GM12878 (cell line): ENCODE data around the gene ADPRHL1. TPM values are rescaled to one million over a fixed set of nuclear protein-coding genes. Genes with fewer than 3 reads are reported as not detected.

Experiments used
- CEBPB ChIP-seq, 2 experiments: fragments of 150-350 bp in 1 of 2; IDR thresholded peaks; 2 replicates each; pipeline ENCODE4 v1.6.1; 2012 to 2014; ENCODE audit warnings: low read depth in 2 of 2, low read length in 2 of 2, borderline replicate concordance in 1 of 2, inconsistent platforms in 1 of 2
- CHD4 ChIP-seq: fragments of 200-600 bp; sonication (generic); IDR thresholded peaks from 2 replicates; pipeline ENCODE4 v1.6.1; 2016; ENCODE audit warnings: mild to moderate bottlenecking
- CREB1 ChIP-seq: IDR thresholded peaks from 2 replicates; pipeline ENCODE4 v1.6.1; 2012; ENCODE audit warnings: low read depth, mild to moderate bottlenecking, inconsistent platforms
- HDAC6 ChIP-seq: fragments of 200-600 bp; sonication (generic); IDR thresholded peaks from one replicate; pipeline ENCODE4 v1.8.0; 2017; ENCODE audit warnings: antibody characterized with exemption; ENCODE audit not compliant: unreplicated experiment
- NR2F1 ChIP-seq: fragments of 450-650 bp; conservative IDR thresholded peaks from 2 replicates; pipeline ENCODE4 v1.6.1; 2017; ENCODE audit warnings: mild to moderate bottlenecking
- POLR2AphosphoS2 ChIP-seq: IDR thresholded peaks from 2 replicates; pipeline ENCODE4 v1.6.1; 2011; ENCODE audit warnings: low read depth, mild to moderate bottlenecking, low read length, improper control_type of control experiment, moderate library complexity
- SMC3 ChIP-seq: IDR thresholded peaks from 2 replicates; pipeline ENCODE4 v1.6.1; 2011; ENCODE audit warnings: low read length, improper control_type of control experiment, borderline replicate concordance
- SP1 ChIP-seq: IDR thresholded peaks from one replicate; pipeline ENCODE4 v1.6.1; 2011; ENCODE audit warnings: low read depth, low read length
- ZZZ3 ChIP-seq: IDR thresholded peaks from 2 replicates; pipeline ENCODE4 v1.6.1; 2011; ENCODE audit warnings: low read depth; ENCODE audit not compliant: control insufficient read depth, insufficient read length
- polyA plus RNA-seq, 11 experiments: library from polyadenylated mRNA; depleted of rRNA in 4 of 11; unstranded in 6 of 11; stranded (reverse) in 5 of 11; fragments of >200 nt; fragmentation: Nextera tagmentation in 4 of 11; fragmentation: Illumina TruSeq in 1 of 11; extraction: Ambion mirVana in 4 of 11; extraction: Trizol in 1 of 11; gene quantifications; 1 replicate in 1 of 11; 2 replicates in 10 of 11; pipeline versions ENCODE4 v1.2.1 to v1.2.3, GENCODE V29; 2011 to 2016; ENCODE audit warnings: inconsistent platforms in 2 of 11, missing spikeins in 2 of 11, low read depth in 1 of 11
- total RNA-seq, 4 experiments: library from RNA; depleted of rRNA in 3 of 4; stranded (reverse); fragments of >200 nt in 3 of 4; fragmentation: Illumina TruSeq in 1 of 4; extraction: Trizol in 1 of 4; gene quantifications; 2 replicates each; pipeline versions ENCODE4 v1.2.1 to v1.2.3, GENCODE V29; 2013 to 2021
- TF ChIP-seq, protein P1 (sequence below): fragments of 150-350 bp; IDR thresholded peaks from 2 replicates; pipeline ENCODE4 v1.6.1; 2016; ENCODE audit warnings: low read depth, low read length
- TF ChIP-seq, protein P2 (sequence below): fragments of 450-650 bp; IDR thresholded peaks from 2 replicates; pipeline ENCODE4 v1.6.1; 2016; ENCODE audit warnings: mild to moderate bottlenecking, moderate library complexity, borderline replicate concordance
- TF ChIP-seq, protein P3 (sequence below): fragments of 450-650 bp; IDR thresholded peaks from 2 replicates; pipeline ENCODE4 v1.6.1; 2018; ENCODE audit warnings: mild to moderate bottlenecking, low read depth, moderate library complexity; ENCODE audit not compliant: partially characterized antibody
- TF ChIP-seq, protein P4 (sequence below): fragments of 450-650 bp; formaldehyde crosslinking; IDR thresholded peaks from 2 replicates; pipeline ENCODE4 v1.5.0; 2022; ENCODE audit warnings: mild to moderate bottlenecking, missing genetic modification characterization

Gene ADPRHL1
- total and polyA plus RNA-seq, 10 of the 15 experiments (the other 5 are each of a cell fraction or from before 2014, with no cell fraction given), result 0.05 to 1.9 (median 1.0) TPM

DNA sequence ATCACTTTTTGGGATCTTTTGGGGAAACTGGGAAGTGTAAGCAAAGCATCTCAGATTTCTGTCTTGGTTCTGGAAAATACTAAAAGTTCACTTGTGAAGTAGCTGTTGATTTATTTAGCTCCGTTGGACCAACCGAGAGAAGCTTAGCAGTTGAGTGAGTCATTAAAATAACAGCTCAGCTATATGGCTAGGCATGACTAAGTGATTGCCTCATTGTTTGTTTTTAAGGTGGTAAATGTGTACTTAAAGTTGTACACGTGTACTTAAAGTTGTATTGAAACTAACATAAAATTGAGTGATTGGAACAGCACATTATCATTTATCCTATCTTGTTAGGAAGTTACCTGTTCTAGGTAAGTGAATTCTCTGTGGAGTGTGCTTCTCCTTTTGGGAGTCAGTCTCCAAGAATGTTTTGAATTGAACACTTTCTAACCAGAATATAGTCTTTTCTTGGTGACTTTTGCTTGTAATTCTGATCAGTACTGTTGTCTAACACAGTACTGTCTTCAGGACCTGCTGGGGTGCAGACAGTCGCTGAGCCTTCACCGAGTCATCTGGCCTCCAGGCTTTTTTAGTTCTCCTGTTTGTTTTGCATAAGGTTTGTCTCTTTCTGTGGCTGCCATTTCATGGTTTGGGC, 40.1 kb upstream of the ADPRHL1 start (continued):
- TF ChIP-seq, protein P1, sequence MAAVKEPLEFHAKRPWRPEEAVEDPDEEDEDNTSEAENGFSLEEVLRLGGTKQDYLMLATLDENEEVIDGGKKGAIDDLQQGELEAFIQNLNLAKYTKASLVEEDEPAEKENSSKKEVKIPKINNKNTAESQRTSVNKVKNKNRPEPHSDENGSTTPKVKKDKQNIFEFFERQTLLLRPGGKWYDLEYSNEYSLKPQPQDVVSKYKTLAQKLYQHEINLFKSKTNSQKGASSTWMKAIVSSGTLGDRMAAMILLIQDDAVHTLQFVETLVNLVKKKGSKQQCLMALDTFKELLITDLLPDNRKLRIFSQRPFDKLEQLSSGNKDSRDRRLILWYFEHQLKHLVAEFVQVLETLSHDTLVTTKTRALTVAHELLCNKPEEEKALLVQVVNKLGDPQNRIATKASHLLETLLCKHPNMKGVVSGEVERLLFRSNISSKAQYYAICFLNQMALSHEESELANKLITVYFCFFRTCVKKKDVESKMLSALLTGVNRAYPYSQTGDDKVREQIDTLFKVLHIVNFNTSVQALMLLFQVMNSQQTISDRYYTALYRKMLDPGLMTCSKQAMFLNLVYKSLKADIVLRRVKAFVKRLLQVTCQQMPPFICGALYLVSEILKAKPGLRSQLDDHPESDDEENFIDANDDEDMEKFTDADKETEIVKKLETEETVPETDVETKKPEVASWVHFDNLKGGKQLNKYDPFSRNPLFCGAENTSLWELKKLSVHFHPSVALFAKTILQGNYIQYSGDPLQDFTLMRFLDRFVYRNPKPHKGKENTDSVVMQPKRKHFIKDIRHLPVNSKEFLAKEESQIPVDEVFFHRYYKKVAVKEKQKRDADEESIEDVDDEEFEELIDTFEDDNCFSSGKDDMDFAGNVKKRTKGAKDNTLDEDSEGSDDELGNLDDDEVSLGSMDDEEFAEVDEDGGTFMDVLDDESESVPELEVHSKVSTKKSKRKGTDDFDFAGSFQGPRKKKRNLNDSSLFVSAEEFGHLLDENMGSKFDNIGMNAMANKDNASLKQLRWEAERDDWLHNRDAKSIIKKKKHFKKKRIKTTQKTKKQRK, result no peak
- TF ChIP-seq CHD4 (no peak), NR2F1 (no peak), CEBPB (IDR thresholded peaks at IDR 0.05; ENCODE audit: borderline replicate concordance in 1 of 2, low read depth in 2 of 2, low read length in 2 of 2) (no peak), POLR2AphosphoS2 (no peak), HDAC6 (no peak), SMC3 (no peak), CREB1 (0 out of 2 replicates have a peak, but pooled peaks have one; percentile 45), ZZZ3 (no peak), SP1 (no peak)
- TF ChIP-seq, protein P2, sequence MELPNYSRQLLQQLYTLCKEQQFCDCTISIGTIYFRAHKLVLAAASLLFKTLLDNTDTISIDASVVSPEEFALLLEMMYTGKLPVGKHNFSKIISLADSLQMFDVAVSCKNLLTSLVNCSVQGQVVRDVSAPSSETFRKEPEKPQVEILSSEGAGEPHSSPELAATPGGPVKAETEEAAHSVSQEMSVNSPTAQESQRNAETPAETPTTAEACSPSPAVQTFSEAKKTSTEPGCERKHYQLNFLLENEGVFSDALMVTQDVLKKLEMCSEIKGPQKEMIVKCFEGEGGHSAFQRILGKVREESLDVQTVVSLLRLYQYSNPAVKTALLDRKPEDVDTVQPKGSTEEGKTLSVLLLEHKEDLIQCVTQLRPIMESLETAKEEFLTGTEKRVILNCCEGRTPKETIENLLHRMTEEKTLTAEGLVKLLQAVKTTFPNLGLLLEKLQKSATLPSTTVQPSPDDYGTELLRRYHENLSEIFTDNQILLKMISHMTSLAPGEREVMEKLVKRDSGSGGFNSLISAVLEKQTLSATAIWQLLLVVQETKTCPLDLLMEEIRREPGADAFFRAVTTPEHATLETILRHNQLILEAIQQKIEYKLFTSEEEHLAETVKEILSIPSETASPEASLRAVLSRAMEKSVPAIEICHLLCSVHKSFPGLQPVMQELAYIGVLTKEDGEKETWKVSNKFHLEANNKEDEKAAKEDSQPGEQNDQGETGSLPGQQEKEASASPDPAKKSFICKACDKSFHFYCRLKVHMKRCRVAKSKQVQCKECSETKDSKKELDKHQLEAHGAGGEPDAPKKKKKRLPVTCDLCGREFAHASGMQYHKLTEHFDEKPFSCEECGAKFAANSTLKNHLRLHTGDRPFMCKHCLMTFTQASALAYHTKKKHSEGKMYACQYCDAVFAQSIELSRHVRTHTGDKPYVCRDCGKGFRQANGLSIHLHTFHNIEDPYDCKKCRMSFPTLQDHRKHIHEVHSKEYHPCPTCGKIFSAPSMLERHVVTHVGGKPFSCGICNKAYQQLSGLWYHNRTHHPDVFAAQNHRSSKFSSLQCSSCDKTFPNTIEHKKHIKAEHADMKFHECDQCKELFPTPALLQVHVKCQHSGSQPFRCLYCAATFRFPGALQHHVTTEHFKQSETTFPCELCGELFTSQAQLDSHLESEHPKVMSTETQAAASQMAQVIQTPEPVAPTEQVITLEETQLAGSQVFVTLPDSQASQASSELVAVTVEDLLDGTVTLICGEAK, result peak; percentile 19; the same call in 1 of the 2 replicates
- TF ChIP-seq, protein P3, sequence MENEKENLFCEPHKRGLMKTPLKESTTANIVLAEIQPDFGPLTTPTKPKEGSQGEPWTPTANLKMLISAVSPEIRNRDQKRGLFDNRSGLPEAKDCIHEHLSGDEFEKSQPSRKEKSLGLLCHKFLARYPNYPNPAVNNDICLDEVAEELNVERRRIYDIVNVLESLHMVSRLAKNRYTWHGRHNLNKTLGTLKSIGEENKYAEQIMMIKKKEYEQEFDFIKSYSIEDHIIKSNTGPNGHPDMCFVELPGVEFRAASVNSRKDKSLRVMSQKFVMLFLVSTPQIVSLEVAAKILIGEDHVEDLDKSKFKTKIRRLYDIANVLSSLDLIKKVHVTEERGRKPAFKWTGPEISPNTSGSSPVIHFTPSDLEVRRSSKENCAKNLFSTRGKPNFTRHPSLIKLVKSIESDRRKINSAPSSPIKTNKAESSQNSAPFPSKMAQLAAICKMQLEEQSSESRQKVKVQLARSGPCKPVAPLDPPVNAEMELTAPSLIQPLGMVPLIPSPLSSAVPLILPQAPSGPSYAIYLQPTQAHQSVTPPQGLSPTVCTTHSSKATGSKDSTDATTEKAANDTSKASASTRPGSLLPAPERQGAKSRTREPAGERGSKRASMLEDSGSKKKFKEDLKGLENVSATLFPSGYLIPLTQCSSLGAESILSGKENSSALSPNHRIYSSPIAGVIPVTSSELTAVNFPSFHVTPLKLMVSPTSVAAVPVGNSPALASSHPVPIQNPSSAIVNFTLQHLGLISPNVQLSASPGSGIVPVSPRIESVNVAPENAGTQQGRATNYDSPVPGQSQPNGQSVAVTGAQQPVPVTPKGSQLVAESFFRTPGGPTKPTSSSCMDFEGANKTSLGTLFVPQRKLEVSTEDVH, result no peak
- TF ChIP-seq, protein P4, sequence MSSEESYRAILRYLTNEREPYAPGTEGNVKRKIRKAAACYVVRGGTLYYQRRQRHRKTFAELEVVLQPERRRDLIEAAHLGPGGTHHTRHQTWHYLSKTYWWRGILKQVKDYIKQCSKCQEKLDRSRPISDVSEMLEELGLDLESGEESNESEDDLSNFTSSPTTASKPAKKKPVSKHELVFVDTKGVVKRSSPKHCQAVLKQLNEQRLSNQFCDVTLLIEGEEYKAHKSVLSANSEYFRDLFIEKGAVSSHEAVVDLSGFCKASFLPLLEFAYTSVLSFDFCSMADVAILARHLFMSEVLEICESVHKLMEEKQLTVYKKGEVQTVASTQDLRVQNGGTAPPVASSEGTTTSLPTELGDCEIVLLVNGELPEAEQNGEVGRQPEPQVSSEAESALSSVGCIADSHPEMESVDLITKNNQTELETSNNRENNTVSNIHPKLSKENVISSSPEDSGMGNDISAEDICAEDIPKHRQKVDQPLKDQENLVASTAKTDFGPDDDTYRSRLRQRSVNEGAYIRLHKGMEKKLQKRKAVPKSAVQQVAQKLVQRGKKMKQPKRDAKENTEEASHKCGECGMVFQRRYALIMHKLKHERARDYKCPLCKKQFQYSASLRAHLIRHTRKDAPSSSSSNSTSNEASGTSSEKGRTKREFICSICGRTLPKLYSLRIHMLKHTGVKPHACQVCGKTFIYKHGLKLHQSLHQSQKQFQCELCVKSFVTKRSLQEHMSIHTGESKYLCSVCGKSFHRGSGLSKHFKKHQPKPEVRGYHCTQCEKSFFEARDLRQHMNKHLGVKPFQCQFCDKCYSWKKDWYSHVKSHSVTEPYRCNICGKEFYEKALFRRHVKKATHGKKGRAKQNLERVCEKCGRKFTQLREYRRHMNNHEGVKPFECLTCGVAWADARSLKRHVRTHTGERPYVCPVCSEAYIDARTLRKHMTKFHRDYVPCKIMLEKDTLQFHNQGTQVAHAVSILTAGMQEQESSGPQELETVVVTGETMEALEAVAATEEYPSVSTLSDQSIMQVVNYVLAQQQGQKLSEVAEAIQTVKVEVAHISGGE (CRISPR knock-in tag), result no peak
